ENCODE results near the gene ARHGAP10.

GRCh38 chr4:147948336-147948735, 216.4 kb downstream of the ARHGAP10 start:
- TF ChIP-seq POLR2A (IDR thresholded peaks at IDR 0.05; ENCODE audit: low read depth, low read length) (no peak), POLR2AphosphoS5 (IDR thresholded peaks at IDR 0.05; ENCODE audit: low read depth, low read length) (no peak)
